Stimulated activated CD4-positive, alpha-beta T cell treated with anti-CD3 and anti-CD28 coated beads, TNF-alpha, amount 100 ng/mL, for 4 hours (primary cell): Measurements from ENCODE around the gene OSGEP.

Experiments
- DNase-seq, 3 experiments: peaks; one replicate each; pipeline ENCODE4 v3.0.0-alpha.2; 2020; ENCODE audit warnings: low read depth in 3 of 3

The OSGEP gene

DNA sequence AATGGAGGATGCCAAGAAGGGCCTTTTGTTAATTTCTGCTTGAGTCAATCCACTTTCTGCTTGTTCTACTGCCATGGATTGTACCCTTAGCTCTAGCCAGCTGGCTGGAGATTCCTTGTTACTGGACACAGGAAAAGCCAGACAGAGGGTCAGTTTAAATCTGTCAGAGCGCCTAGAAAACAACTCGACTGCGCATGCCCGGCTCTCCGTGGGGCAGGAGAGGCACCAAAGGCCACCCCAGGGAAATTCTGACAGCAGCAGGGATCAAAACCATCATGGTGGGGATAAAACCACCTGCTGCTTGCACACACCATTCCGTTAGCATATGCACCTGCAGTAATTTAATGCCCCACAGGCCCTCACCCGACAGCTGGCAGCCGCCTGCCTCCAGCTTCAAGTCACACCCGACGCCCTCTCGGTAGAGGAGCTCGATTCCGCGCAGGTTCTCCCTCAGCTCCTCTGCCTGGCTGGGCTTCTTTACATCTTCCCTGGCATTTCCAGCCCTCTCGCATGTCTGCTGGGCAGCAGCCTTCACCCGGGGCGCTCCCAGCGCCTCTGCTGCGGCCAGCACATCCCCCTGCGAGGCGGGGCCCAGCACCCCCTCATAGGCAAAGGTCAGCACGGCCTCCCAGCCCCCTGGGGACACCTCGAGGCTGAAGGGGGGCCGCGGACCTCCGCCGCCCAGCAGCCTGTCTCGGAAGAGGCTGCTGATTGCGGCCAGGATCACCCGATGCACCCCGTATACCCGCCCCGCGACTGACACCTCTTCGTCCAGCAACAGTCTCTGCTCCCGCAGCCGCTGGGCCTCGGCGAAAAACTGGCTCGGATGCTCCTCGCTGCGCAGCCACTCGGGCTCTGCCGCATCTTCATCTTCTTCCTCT is 19.7 kb downstream of the OSGEP start:
- DNase-seq, result no peak

GRCh38 chr14:20429801-20430669 is 24.6 kb downstream of the OSGEP start:
- no peak for DNase-seq

GRCh38 chr14:20428802-20429201 is 25.8 kb downstream of the OSGEP start:
- no peak for DNase-seq

DNA sequence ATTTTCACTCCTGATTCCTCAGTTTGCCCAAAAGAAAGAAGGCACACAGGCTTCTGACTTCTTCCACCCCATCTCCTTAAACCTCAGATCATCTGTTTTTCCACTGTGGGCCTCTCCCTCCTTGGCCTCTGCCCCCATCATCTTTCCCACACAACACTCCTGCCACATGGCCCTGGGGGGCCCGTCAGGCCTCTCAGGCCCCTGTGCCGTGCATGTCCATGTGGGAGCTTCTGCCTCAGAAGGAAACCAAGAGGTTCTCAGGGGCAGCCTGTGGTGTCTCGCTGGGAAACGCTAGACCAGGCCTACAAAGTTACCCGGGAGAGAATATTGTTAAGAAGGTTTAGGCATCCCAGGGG is 26.6 kb downstream of the OSGEP start:
- no peak for DNase-seq

- no peak for DNase-seq
Observed at GRCh38 chr14:20427231-20428009, 27.2 kb downstream of the OSGEP start.

GRCh38 chr14:20424851-20425250 is 29.8 kb downstream of the OSGEP start:
- no peak for DNase-seq

DNA sequence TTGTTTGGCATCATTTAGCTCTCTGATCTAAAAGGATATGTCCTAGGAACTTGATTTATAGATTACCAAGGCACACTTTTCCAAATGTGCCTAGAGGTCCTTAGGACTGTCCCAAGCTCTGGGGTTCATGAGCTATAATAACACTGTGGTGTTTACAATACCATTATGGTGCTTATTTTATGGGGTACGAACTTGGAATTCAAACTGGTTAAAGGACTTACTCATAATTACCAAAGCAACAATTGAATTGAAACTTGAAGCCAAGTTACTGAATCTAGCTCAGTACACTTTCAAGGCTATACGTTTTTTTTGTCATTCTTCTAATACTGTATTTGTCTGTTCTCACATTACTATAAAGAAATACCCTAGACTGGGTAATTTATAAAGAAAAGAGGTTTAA is 31.7 kb downstream of the OSGEP start:
- no peak for DNase-seq

GRCh38 chr14:20421267-20421666 is 33.3 kb downstream of the OSGEP start:
- no peak for DNase-seq

- DNase-seq, result no peak
Observed at GRCh38 chr14:20419419-20419818, 35.2 kb downstream of the OSGEP start.

DNA sequence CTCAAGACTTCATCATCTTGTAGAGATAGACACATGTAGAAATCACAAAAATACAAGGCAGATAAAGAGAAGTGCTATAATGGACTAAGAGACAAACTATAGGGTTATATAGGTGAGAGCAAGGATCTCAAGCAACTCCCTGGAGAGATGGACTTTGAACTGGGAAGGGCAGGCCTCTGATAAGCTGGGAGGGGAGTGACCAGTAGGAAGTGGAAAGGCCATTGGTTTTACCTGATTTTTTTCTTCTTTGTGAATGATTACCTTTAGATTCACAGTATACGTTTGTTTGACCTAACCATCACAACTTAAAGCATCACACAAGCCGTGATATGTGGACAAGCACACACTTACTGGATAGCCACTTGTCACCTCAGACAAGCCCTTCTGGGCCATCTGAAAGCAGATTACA is 36.1 kb downstream of the OSGEP start:
- DNase-seq, result no peak

GRCh38 chr14:20417250-20418186 is 37.1 kb downstream of the OSGEP start:
- DNase-seq, result no peak

DNA sequence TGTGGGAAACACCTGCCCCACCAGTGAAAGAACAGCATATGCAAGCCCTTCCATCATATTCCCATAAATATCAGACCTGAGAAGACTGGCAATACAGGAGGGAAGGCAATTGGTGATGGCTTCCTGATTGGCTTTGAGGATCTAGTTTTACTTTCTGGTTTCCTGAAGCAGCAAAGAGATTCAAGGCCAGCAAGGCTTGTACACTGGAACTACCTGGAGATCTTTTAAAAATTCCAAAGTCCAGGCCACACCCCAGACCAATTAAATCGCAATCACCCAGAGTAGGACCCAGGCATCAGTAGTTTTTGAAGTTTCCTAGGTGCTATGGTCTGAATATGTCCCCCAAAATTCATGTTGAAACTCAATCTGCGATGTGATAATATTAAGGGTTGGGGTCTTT is 38.4 kb downstream of the OSGEP start:
- DNase-seq, result no peak

DNA sequence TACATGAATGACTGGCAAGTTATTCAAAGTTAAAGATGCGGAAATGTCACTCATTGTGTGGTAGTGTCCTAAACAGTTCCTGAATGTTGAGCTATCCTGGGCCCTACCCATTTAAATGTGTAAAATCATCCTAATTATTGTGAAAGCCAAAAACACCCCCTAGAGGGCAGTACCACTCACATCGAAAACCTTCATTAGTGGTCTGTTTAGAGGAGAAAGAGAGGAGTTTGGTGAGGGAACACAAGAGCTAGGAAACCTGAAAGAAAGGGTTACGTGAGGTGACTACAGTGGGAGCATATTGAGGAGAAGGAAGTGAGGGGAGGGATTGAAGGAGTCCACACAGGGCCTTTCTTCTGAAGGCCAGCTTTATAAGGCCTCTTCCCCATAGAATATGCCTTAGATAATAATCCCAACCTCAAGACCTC is 38.8 kb downstream of the OSGEP start:
- DNase-seq, result no peak

DNA sequence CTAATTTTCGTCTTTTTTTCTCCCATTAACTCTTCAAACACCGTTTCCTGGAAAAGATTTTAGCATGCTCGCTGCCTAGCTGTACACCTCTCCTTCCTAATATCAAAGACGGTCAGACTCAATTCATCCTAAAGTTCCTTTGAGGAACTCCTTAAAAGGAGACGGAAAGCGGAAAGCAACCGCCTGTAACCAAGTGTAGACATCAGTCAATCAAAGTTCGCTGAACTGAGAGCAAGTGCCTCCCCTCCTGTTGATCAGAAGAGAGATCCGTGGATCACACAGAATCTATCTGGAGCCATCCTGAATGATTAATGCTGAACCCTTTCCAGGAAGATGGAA is 40.9 kb downstream of the OSGEP start:
- no peak for DNase-seq

DNA sequence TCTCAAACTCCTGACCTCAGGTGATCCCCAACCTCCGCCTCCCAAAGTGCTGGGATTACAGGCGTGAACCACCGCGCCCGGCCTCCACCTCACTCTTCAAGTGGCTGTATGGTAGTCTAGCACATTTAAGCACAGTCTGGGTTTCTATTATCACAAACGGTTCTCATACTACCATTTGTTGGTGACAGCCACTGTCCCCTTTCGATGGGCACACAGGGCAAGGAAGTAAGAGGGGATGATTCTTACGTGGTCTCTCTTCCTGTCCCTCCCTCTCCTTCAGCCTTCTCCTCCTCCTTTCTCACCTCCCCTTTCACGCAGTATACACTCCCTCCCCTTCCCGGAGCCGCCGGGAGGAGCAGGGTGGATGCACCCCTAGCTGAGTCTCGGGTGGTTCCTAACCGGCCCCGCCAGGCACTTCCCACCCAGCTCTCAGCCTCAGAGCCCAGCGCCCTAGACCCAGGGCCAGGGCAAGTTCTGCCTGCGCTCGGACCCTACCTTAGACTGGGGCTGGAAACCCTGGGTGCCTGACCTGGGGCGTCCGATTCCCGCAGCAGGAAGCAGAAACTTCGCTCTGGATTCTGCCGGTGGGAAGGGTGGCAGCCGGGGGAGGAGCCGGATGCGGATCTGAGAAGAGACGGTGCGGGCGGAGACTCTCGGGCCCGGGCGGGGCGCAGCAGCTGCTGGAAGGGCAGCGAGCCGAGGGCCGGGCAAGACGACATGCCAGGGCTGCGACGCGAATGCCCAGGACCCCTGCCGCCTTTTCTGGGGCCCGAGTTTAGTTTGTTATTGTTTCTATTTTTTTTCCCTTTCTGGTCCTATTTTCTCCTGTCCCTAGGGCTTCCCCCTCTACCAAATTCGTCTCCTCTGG is 41.5 kb downstream of the OSGEP start, which contains the start of gene TEP1:
TSS of gene TEP1 (minus strand) at position 626 of the 868 bp plus-strand sequence. CDS start 5,062 bp downstream, outside the sequence.
- DNase-seq, result peak; percentile 43 to 60 (median 47)

DNA sequence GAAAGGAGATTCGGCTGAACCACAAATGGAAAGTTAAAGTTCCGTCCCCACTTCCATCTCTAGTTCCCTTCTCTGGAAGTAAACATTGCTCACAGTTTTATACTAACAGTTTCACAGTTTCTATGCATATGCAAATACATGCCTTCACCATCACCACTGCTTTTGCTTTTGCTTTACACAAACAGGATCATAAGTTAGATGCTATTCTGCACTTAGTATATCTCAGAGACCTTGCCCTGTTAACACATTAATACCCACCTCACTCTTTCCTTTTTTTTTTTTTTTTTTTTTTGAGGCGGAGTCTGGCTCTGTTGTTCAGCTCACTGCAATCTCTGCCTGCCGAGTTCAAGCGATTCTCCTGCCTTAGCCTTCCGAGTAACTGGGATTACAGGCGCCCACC is 42.2 kb downstream of the OSGEP start:
- DNase-seq, result no peak

GRCh38 chr14:20409226-20409625 is 45.4 kb downstream of the OSGEP start:
- no peak for DNase-seq

DNA sequence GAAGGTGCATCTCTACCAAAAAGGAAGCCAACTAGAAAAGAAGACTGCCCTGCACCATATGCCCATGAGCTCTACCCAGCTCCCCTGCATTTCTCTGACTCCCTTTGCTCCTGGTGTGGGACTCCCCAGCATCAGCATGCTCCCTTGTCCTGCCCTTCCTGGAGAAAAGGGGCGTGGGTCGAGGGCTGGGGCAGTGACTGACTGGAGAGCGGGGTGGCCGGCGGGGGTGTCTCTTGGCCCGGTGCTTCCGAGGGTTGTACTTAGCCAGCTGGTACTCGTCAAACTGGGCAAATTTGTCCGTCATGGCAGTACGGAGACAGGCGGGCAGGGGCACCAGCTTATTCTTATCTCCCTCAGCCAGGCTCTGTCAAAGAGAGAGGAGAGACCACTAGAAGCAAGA is 51.1 kb downstream of the OSGEP start:
- no peak for DNase-seq

- no peak for DNase-seq
Observed at GRCh38 chr14:20400965-20401593, 53.5 kb downstream of the OSGEP start.

DNA sequence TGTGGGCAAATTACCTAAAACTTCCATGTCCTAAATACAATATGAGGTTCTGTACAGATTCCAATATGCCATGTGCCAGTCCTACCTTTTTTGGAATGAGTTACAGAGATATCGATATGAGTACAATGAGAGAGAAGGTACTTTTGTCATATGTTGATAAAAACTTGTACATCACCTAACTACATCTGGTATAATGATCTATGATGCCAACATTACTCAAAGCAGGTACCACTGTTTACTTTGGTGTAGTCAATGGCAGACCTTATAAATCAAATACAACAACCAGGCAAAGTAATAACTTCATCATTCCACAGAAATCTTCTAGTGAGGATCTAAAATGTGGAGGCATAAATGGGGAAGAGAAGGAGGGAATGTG is 54.0 kb downstream of the OSGEP start:
- DNase-seq, result no peak
